ENCODE results near the gene DNM2.

- TF ChIP-seq POLR2AphosphoS5 (IDR thresholded peaks at IDR 0.05) (no peak), CTCF (IDR thresholded peaks at IDR 0.05) (no peak), POLR2A (IDR thresholded peaks at IDR 0.05) (no peak), EP300 (IDR thresholded peaks at IDR 0.05) (no peak)
Observed at GRCh38 chr19:10682397-10683063, 35.3 kb upstream of the DNM2 start.
